Cardiac septum (tissue), 1 donor: Measurements from ENCODE around the gene NPHP4. TPM values are rescaled to one million over a fixed set of nuclear protein-coding genes. Genes with fewer than 3 reads are reported as not detected.
"Not testable (repeated sequence)": the region's sequence is repeated elsewhere in the genome, so short reads cannot be mapped to it uniquely, and the experiment has no call there.

Experiments used
- DNase-seq: peaks from one replicate; pipeline ENCODE4 v3.0.0-alpha.2; 2020; ENCODE audit warnings: low spot score
- intact Hi-C: fragments of 100-400 bp; cut with DNase I; formaldehyde crosslinking; loops from one replicate; pipeline ENCODE4 v1.14.0; 2022
- total RNA-seq: library from RNA; stranded (reverse); fragmentation: NEBNext Ultra II Directional; extraction: Animal tissue kit (Norgen Biotek cat#: 25700); gene quantifications from one replicate; pipeline ENCODE4 v1.2.1, GENCODE V29; 2021
- donor health status: DM: no; HTN: no; CAD: no.

The NPHP4 gene
- total RNA-seq, 1 donor from 2014 or later: 6.6 TPM

DNA sequence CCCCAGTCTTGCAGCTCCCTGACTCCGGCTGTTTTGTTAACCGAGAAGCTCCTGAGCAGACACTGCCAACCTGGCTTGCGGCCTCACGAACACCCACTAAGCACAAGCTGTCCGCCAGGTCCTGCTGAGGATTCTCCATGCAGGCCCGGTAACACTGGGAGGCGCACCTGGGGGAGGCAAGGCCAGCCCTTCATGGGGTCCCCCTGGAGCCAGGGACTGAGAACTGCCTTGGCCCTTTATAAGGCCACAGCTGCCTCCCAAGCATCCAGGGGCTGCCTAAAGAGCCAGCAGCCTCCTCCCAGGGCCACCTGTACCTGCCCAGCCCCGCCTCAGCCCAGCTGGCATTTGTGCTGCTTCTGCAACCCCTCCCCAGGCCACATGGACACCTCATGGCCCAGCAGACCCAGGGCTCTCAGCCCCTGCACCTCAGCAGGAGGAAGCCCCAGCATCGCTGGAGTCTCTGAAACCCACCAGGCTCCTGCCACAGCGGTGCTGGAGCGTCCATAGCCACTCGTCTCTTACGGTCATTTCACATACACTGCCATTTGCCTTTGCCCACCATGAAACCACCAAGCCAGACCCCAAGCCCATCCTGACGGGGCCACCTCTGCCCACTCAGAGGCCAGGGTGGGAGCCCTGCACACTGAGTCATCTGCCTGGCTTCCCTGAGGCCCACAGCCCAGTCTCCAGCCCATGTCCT lies 82.5 kb downstream of the NPHP4 start:
- intact Hi-C loops: no loop called here
- peak; percentile 66 for DNase-seq

DNA sequence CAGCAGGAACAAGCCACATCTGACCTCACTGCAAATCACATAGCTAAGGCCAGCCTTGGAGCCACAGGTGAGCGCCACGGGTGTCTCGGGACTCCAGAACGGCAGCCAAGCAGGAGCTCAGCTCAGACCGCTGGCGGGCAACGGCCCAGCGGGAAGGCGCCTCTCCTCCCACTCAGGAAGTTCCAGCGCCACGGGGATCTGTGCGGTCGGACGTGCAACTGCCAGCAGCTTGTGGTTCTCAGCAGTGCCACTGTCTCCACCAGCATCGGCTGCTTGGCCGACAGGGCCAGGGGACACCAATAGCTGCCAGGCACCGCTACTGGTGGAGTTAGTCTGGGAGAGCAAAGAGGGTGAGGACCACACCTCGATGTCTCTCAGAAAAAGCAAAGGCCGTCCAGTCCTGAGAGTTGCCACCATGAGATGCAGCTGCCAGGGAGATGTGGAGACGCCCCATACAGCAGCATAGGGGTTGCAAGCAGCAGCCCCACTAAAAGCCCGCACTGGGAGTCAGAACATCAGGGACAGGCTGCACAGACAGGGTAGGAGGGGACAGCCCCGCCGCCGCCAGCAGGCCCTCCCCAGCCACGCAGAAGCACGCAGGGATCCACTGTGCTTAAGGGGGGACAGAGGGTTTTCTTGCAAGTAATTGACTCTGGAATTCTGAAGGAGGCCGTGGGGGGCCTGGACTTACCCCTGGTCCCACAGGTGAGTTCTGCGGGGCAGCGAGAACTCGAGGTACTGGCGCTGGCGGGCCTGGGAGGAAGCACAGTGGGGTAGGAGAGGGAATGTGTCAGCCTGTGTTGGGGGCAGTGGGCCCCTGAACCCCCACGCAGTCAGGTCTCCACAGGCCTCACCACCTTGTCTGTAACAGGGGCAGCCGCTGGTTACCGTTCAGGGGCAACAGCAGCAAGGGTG lies 83.5 kb downstream of the NPHP4 start:
- DNase-seq: peak; percentile 73

GRCh38 chr1:5907966-5908365 lies 84.3 kb downstream of the NPHP4 start:
- intact Hi-C loops: no loop called here
- DNase-seq: peak; percentile 66

More for the DNA sequence above, 83.5 kb downstream of the NPHP4 start:
- intact Hi-C loops: no loop called here

GRCh38 chr1:5907386-5907785 lies 84.8 kb downstream of the NPHP4 start:
- intact Hi-C loops: no loop called here
- peak; percentile 19 for DNase-seq

DNA sequence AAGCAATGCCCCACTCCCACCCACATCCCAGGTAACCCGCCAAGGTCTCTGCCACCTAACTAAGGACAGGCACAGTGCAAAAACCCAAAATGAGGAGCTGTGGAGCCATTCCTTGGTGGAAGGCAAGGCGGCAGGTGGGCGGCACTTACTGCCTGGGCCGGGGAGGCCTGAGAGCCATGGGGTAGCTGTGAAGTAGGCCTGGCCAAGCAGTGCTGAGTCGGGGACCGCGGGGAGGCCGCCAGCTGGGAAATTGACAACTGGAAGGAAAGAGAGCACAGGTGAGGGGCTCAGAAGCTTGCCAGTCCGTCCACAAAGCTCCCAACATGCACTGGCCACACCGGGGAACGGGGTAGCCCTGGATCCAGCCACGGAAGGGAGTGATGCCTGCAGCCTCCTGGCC lies 85.3 kb downstream of the NPHP4 start:
- peak; percentile 36 for DNase-seq
- intact Hi-C loops: no loop called here

DNA sequence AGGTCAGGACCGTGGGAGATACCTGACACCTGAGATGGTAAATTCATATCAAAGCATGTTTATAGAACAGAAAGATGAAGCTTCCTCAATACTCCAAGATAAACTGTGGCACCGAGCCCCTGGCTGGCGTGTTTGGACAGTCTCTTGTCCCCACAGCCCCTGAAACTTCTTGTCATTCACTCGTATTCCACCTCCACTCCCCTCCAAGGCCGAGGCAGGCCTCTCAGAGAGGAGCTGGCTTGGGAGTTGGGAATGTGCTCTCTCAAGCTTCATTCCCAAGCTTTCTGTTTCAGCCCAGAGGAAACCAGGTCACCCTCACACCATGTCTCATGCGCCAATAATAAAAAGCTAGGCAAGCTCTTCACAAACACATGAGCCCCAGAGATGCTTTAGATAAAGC lies 86.1 kb downstream of the NPHP4 start:
- intact Hi-C loops: no loop called here
- peak; percentile 19 for DNase-seq

DNA sequence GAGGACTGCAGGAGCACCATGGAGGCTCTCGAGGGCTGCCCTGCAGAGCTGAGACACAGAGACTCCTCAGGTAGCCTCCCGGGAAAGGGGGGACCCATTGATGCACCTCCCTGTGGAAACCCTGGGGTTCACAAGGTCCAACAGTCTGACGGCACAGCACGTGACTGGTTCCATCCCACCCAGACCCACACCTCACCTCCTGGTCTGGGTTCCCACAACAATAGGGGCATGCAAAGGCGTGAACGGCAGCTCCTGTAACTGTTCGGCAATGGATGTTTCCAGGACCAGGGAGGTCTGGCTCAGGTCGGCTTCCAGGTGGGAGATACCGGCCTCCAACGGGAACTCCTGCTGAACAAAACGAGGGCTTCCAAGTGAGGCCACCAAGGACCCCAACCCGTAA lies 86.8 kb downstream of the NPHP4 start:
- intact Hi-C loops: no loop called here
- peak; percentile 38 for DNase-seq

- peak; percentile 61 for DNase-seq
- intact Hi-C loops: no loop called here
Measured at GRCh38 chr1:5904551-5904950, 87.7 kb downstream of the NPHP4 start.

GRCh38 chr1:5903680-5904079 lies 88.5 kb downstream of the NPHP4 start:
- intact Hi-C loops: no loop called here
- DNase-seq: peak; percentile 53

- intact Hi-C loops: no loop called here
Measured at GRCh38 chr1:5903031-5903430, 89.2 kb downstream of the NPHP4 start.

GRCh38 chr1:5901841-5902240 lies 90.4 kb downstream of the NPHP4 start:
- peak; percentile 29 for DNase-seq
- intact Hi-C loops: no loop called here

More at GRCh38 chr1:5903031-5903430, 89.2 kb downstream of the NPHP4 start:
- DNase-seq: no peak

DNA sequence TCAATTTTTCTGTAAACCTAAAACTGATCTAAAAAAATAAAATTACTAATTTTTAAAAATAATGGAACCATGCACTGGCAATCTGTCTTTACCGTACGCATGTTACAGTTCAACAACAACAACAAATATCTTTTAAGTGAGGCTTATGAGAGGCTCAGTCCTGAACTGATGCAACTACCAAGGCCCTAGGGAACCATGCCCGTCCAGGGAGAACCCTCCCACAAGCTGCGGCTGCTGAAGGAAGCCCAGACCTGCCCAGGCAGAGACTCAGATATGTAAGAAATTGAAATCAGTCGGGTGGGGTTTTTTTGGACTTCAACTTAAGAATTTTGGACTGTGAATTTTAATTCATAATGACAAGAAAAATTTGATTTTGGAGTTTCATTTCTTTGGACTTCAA lies 91.1 kb downstream of the NPHP4 start:
- intact Hi-C loops: no loop called here
- DNase-seq: no peak

- no peak for DNase-seq
- intact Hi-C loops: no loop called here
Measured at GRCh38 chr1:5898266-5898665, 94.0 kb downstream of the NPHP4 start.

- intact Hi-C loops: no loop called here
- no peak for DNase-seq
Measured at GRCh38 chr1:5896706-5897660, 95.2 kb downstream of the NPHP4 start.

DNA sequence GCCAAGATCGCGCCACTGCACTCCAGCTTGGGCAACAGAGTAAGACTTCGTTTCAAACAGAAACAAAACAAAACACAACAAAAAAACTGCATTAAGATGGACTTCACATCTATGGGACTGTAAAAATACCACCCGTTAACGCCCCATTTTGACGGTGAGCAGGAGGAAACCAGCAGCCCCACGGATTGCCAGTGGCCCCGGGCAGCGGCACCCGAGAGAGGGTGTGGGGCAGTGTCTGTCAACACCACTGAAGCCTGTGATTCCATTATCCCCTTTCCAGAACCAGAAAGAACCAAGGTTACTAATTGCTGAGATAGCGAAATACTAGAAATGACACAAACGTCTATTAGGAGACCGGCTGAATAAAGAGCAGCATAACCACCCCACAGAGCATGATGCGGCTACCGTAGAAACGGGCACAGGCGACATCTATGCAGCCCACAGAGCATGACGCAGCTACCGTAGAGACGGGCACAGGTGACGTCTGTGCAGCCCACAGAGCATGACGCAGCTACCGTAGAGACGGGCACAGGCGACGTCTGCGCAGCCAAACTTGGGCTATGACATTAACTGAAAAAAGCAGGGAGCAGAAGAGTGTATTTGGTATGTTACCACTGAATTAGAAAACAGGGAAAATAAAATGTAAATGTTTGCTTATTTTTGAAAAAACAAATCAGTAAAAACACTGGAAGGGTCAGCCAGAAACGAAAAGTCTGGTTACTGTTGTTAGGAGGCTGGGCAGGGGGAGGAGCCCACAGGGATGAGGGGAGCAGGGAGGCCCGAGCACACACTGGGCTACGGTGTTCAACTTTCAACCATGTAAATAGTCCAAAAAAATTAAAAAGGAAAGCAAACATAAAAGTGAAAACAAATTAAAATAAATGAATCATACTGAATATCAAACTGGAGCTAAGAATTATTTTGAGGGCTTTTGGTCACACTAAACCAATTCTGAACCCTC lies 96.5 kb downstream of the NPHP4 start:
- intact Hi-C loops: no loop called here

GRCh38 chr1:5893699-5894278 lies 98.4 kb downstream of the NPHP4 start:
- intact Hi-C loops, DNase-seq: not testable (repeated sequence)

More for the DNA sequence above, 96.5 kb downstream of the NPHP4 start:
- DNase-seq: no peak

- intact Hi-C loops: no loop called here
- no peak for DNase-seq
Measured at GRCh38 chr1:5892329-5892728, 99.9 kb downstream of the NPHP4 start.

DNA sequence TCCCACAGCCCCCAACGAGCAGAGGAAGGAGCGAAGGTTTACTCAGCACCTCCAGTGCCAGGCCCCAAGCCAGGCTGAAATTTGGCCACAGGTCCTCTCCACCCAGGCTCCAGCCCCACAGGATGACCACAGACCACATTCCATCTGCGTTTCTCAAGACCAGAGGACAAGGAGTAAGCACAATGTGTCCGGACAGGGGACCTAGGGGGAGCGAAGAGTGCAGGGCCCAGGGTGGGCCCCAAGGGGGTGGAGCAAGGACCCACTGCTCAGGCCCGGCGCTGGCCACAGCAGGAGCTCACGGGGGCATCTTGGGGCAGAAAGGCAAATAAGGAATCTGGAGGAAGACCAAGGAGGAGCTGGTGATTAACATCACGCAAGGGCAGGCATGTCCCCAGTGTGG lies 100.5 kb downstream of the NPHP4 start:
- DNase-seq: no peak
- intact Hi-C loops: no loop called here
